Left ventricle myocardium superior (tissue), 1 donor: ENCODE data around the gene FAM168A. TPM values are rescaled to one million over a fixed set of nuclear protein-coding genes. Genes with fewer than 3 reads are reported as not detected.

ENCODE experiments used
- total RNA-seq: library from RNA; stranded (reverse); fragmentation: NEBNext Ultra II Directional; extraction: Animal tissue kit (Norgen Biotek cat#: 25700); gene quantifications from one replicate; pipeline ENCODE4 v1.2.1, GENCODE V29; 2021
- donor health status: DM: no; HTN: yes; CAD: no; lungs with severe emphysema.

FAM168A gene
- total RNA-seq, 1 donor from 2014 or later: 30.6 TPM

Other genes starting within 250 kb of the FAM168A start
- gene RELT, start 221.7 kb downstream of the FAM168A start, total RNA-seq: 1.8 TPM
- gene PLEKHB1, start 48.5 kb upstream of the FAM168A start, total RNA-seq: 6.1 TPM
- 96.3 TPM for gene RAB6A, start 163.0 kb upstream of the FAM168A start, total RNA-seq
- 44.7 TPM for gene MRPL48, start 189.8 kb upstream of the FAM168A start, total RNA-seq